IMR-90 (cell line): ENCODE data around the gene MELTF. TPM values are rescaled to one million over a fixed set of nuclear protein-coding genes. Genes with fewer than 3 reads are reported as not detected.

ENCODE experiments used
- ATAC-seq: fragments of 200-7000 bp; cut with Tn5 transposase; 2 replicates; pipeline ENCODE4 v1.9.1; 2020; ENCODE audit warnings: low read depth, mild to moderate bottlenecking, moderate library complexity
- BruUV-seq: library from RNA; stranded (reverse); fragments of 400-500 nt; replicated peaks from 2 replicates; lab custom pipeline; 2021; lab: Mats Ljungman, UMichigan
- CTCF ChIA-PET: fragments of 300-600 bp; formaldehyde crosslinking; extraction: SDS; loops from one replicate; lab custom pipeline; 2021; ENCODE audit warnings: antibody characterized with exemption; lab: Yijun Ruan, JAX
- POLR2A ChIA-PET: fragments of 300-600 bp; sonication (Branson Sonifier 250); formaldehyde crosslinking; loops from one replicate; lab custom pipeline; 2022; ENCODE audit warnings: antibody characterized with exemption; ENCODE audit not compliant: unreplicated experiment; lab: Charles Lee
- DNase-seq: peaks from one replicate; pipeline ENCODE4 v3.0.0; 2013
- H2AFZ ChIP-seq: replicated peaks from 2 replicates; pipeline ENCODE3; 2013; ENCODE audit warnings: low read length, mild to moderate bottlenecking; ENCODE audit not compliant: poor library complexity
- H2AK5ac ChIP-seq: 2 replicates; pipeline ENCODE4 v1.6.1; 2013; ENCODE audit warnings: low read depth, low read length, inconsistent platforms
- H2AK9ac ChIP-seq: replicated peaks from 2 replicates; pipeline ENCODE3; 2013; ENCODE audit warnings: mild to moderate bottlenecking, low read depth, low read length, moderate library complexity; ENCODE audit not compliant: poor library complexity
- H2BK120ac ChIP-seq: 2 replicates; pipeline ENCODE4 v1.6.1; 2013; ENCODE audit warnings: low read depth, low read length, inconsistent platforms
- H2BK15ac ChIP-seq: 3 replicates; pipeline ENCODE4 v1.6.1; 2013; ENCODE audit warnings: low read depth, low read length, inconsistent platforms
- H2BK20ac ChIP-seq: 2 replicates; pipeline ENCODE4 v1.6.1; 2013; ENCODE audit warnings: low read depth, mild to moderate bottlenecking, inconsistent platforms, low read length, moderate library complexity
- H2BK5ac ChIP-seq: 2 replicates; pipeline ENCODE4 v1.6.1; 2013; ENCODE audit warnings: mild to moderate bottlenecking, low read depth, low read length, inconsistent platforms; ENCODE audit not compliant: poor library complexity, severe bottlenecking
- H3K14ac ChIP-seq: replicated peaks from 2 replicates; pipeline ENCODE4 v1.6.1; 2013; ENCODE audit warnings: low read depth, low read length, inconsistent platforms
- H3K18ac ChIP-seq: 2 replicates; pipeline ENCODE4 v1.6.1; 2013; ENCODE audit warnings: low read depth, low read length, control low read depth
- H3K23ac ChIP-seq: 2 replicates; pipeline ENCODE4 v1.6.1; 2013; ENCODE audit warnings: low read depth, low read length, inconsistent platforms
- H3K27ac ChIP-seq: 2 replicates; pipeline ENCODE4 v1.5.1; 2013; ENCODE audit warnings: mild to moderate bottlenecking, control low read depth, low read length; ENCODE audit not compliant: insufficient read depth
- H3K27me3 ChIP-seq: 2 replicates; pipeline ENCODE4 v1.6.1; 2013; ENCODE audit warnings: low read length; ENCODE audit not compliant: control insufficient read depth, insufficient read depth
- H3K36me3 ChIP-seq: 2 replicates; pipeline ENCODE4 v1.6.1; 2013; ENCODE audit warnings: low read length, mixed read lengths; ENCODE audit not compliant: control insufficient read depth, insufficient read depth
- H3K4ac ChIP-seq: 2 replicates; pipeline ENCODE4 v1.6.1; 2013; ENCODE audit warnings: low read depth, low read length, inconsistent platforms
- H3K4me1 ChIP-seq: 2 replicates; pipeline ENCODE4 v1.6.1; 2013; ENCODE audit warnings: low read length, mixed read lengths; ENCODE audit not compliant: control insufficient read depth, insufficient read depth
- H3K4me2 ChIP-seq: 2 replicates; pipeline ENCODE4 v1.6.1; 2013; ENCODE audit warnings: low read depth, mild to moderate bottlenecking, control low read depth, low read length, moderate library complexity
- H3K4me3 ChIP-seq: 2 replicates; pipeline ENCODE4 v1.5.1; 2013; ENCODE audit warnings: low read depth, mild to moderate bottlenecking, control low read depth, low read length, moderate library complexity; ENCODE audit not compliant: insufficient read depth
- H3K56ac ChIP-seq: 2 replicates; pipeline ENCODE4 v1.6.1; 2013; ENCODE audit warnings: low read length, inconsistent platforms; ENCODE audit not compliant: insufficient read depth; ENCODE audit errors: extremely low read depth
- H3K79me1 ChIP-seq, 2 experiments: 2 replicates each; pipeline ENCODE4 v1.6.1; 2013; ENCODE audit warnings: low read length in 2 of 2, inconsistent platforms in 1 of 2, low read depth in 1 of 2
- H3K9ac ChIP-seq: 2 replicates; pipeline ENCODE4 v1.6.1; 2013; ENCODE audit warnings: low read depth, low read length, control low read depth
- H3K9me1 ChIP-seq: 2 replicates; pipeline ENCODE4 v1.6.1; 2013; ENCODE audit warnings: low read length, inconsistent platforms; ENCODE audit not compliant: insufficient read depth
- H3K9me3 ChIP-seq: 2 replicates; pipeline ENCODE4 v1.6.1; 2013; ENCODE audit warnings: low read length; ENCODE audit not compliant: control insufficient read depth, insufficient read depth
- H4K20me1 ChIP-seq: 2 replicates; pipeline ENCODE4 v1.6.1; 2013; ENCODE audit warnings: low read length, inconsistent platforms; ENCODE audit not compliant: insufficient read depth
- H4K5ac ChIP-seq: 2 replicates; pipeline ENCODE4 v1.6.1; 2013; ENCODE audit warnings: mild to moderate bottlenecking, low read depth, low read length, control low read depth
- H4K8ac ChIP-seq, 2 experiments: 2 replicates each; pipeline ENCODE4 v1.6.1; 2013; ENCODE audit warnings: low read depth in 2 of 2, low read length in 2 of 2, control low read depth in 1 of 2, inconsistent platforms in 1 of 2
- H4K91ac ChIP-seq: 2 replicates; pipeline ENCODE4 v1.6.1; 2013; ENCODE audit warnings: low read depth, low read length, inconsistent platforms; ENCODE audit not compliant: insufficient read depth
- FOS ChIP-seq: fragments of 150-350 bp; IDR thresholded peaks from 2 replicates; pipeline ENCODE4 v1.6.1; 2016; ENCODE audit warnings: low read depth, low read length
- WGBS, 2 experiments: methylation state at CpG; one replicate each; pipeline versions ENCODE4 v1.1.5 to v1.1.7; 2013; ENCODE audit warnings: missing lambda C conversion rate in 2 of 2; ENCODE audit not compliant: insufficient read length in 1 of 2; ENCODE audit errors: extremely low coverage in 2 of 2; 5-methylcytosine and 5-hydroxymethylcytosine counted together
- dilution Hi-C: fragments of 300-500 bp; cut with HindIII; formaldehyde crosslinking; loops from one replicate; pipeline ENCODE4 v1.14.3; 2018; ENCODE audit warnings: low sequenced_read_pairs; ENCODE audit not compliant: unreplicated experiment
- in situ Hi-C: fragments of 300-500 bp; cut with MboI; formaldehyde crosslinking; loops from 3 replicates; pipeline ENCODE4 v1.14.3; 2019; ENCODE audit warnings: low sequenced_read_pairs, inconsistent platforms, mixed read lengths
- intact Hi-C: fragments of 100-400 bp; cut with micrococcal nuclease; formaldehyde crosslinking; loops from 2 replicates; pipeline ENCODE4 v1.10.0; 2022
- polyA plus RNA-seq, 3 experiments: library from polyadenylated mRNA; depleted of rRNA; stranded (reverse); fragments of >200 nt; gene quantifications; 2 replicates each; pipeline ENCODE4 v1.2.3, GENCODE V29; 2012; ENCODE audit warnings: low replicate concordance in 1 of 3
- total RNA-seq: library from RNA; depleted of rRNA; stranded (reverse); fragments of >200 nt; gene quantifications from 2 replicates; pipeline ENCODE4 v1.2.3, GENCODE V29; 2012

The MELTF gene
- total and polyA plus RNA-seq, 2 of the 4 experiments (the other 2 are of a cell fraction): 0.18 to 0.50 TPM

- in situ Hi-C loops: no loop called here
Measured at GRCh38 chr3:196996454-196997265, 33.0 kb downstream of the MELTF start.

More at GRCh38 chr3:196996454-196997265, 33.0 kb downstream of the MELTF start:
- no peak for DNase-seq
- no peaks in the 10 kb centered on the region for H3K4me1 ChIP-seq
- H3K23ac ChIP-seq: no peak overlapping the region
- H3K9me3 ChIP-seq: no peaks in the 10 kb centered on the region
- no peak overlapping the region for H4K8ac ChIP-seq
- H2AK5ac ChIP-seq: no peak overlapping the region
- H3K14ac ChIP-seq: no peak overlapping the region
- no peak for TF ChIP-seq FOS
- no peak overlapping the region for H2BK5ac ChIP-seq
- intact Hi-C loops: no loop called here
- no peak overlapping the region for H3K18ac ChIP-seq
- no peaks in the 10 kb centered on the region for H3K36me3 ChIP-seq
- no peaks in the 10 kb centered on the region for H4K20me1 ChIP-seq
- H2AK9ac ChIP-seq: no peak overlapping the region
- H3K4ac ChIP-seq: no peak overlapping the region
- no peak overlapping the region for H3K27ac ChIP-seq
- H2BK120ac ChIP-seq: no peak overlapping the region
- no peak overlapping the region for H4K91ac ChIP-seq
- H3K4me2 ChIP-seq: no peak overlapping the region
- H2BK15ac ChIP-seq: no peak overlapping the region
- no peak for ATAC-seq
- H3K9me1 ChIP-seq: no peaks in the 10 kb centered on the region
- no peak overlapping the region for H3K9ac ChIP-seq
- no peak overlapping the region for H3K56ac ChIP-seq
- no peaks in the 10 kb centered on the region for H3K79me1 ChIP-seq
- dilution Hi-C loops: no loop called here
- H3K27me3 ChIP-seq: peaks cover 6% of the 10 kb centered on the region
- no peak overlapping the region for H3K4me3 ChIP-seq
- POLR2A ChIA-PET: no interaction called here
- H4K5ac ChIP-seq: no peak overlapping the region
- 69% methylated on average over 10 of the region's 17 CpGs; no CpG with 5 or more reads in 1 of the 2 experiments for WGBS, 2 experiments
- no peak overlapping the region for H2BK20ac ChIP-seq
- CTCF ChIA-PET: no interaction called here
- H2AFZ ChIP-seq: peak overlapping the region; percentile 14
- no TSS peak for BruUV-seq
